ENCODE data around the gene KCNS1. TPM values are rescaled to one million over a fixed set of nuclear protein-coding genes. Genes with fewer than 3 reads are reported as not detected.
A peak's percentile ranks its signal among the peaks of the same experiment; 100 is the strongest.

KCNS1 gene
- total RNA-seq, 6 experiments from 2014 or later, result 0.46 to 0.95 (median 0.73) TPM

GRCh38 chr20:45094201-45094600 lies 6.7 kb downstream of the KCNS1 start:
- Mint-ChIP-seq H3K4me3 (no peak overlapping the region), H3K36me3 (ENCODE audit: low read depth) (peaks cover 11% of the 10 kb centered on the region), H3K27ac (peak overlapping the region; percentile 59; the same call in 1 of the 2 replicates), H3K27me3 (ENCODE audit: insufficient read depth) (peaks cover 2% of the 10 kb centered on the region), H3K4me1 (ENCODE audit: low read depth) (peaks cover 56% of the 10 kb centered on the region), H3K9me3 (no peaks in the 10 kb centered on the region)
- no peak for TF ChIP-seq CTCF (IDR thresholded peaks at IDR 0.05)
- DNase-seq, result no peak

GRCh38 chr20:45092898-45093297 lies 8.0 kb downstream of the KCNS1 start:
- Mint-ChIP-seq H3K9me3 (no peaks in the 10 kb centered on the region), H3K27me3 (ENCODE audit: insufficient read depth) (peaks cover 2% of the 10 kb centered on the region), H3K27ac (no peak overlapping the region), H3K4me1 (ENCODE audit: low read depth) (peaks cover 69% of the 10 kb centered on the region), H3K4me3 (no peak overlapping the region), H3K36me3 (ENCODE audit: low read depth) (peaks cover 11% of the 10 kb centered on the region)
- DNase-seq, result no peak
- TF ChIP-seq CTCF (IDR thresholded peaks at IDR 0.05), result no peak

DNA sequence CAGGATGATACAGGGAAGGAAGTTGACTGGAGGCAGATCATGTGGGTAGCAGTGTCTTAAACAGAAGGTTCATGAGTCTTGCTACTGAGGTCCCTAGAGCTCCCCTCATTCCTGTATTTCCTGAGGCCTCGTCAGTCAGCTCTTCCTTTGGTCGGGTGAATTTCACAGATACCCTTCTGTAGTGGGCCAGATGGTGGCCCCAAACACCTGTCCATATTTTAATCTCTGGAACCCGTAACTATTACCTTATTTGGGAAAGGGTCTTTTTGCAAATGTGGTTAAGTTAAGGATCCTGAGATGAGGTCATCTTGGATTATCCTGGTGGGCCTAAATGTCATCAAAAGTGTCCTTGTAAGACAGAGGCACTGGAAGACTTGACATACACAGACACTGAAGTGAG lies 9.6 kb downstream of the KCNS1 start:
- Mint-ChIP-seq H3K4me3 (no peak overlapping the region), H3K36me3 (ENCODE audit: low read depth) (peaks cover 16% of the 10 kb centered on the region), H3K27me3 (ENCODE audit: insufficient read depth) (peaks cover 2% of the 10 kb centered on the region), H3K9me3 (no peaks in the 10 kb centered on the region), H3K4me1 (ENCODE audit: low read depth) (peaks cover 85% of the 10 kb centered on the region), H3K27ac (no peak overlapping the region)
- DNase-seq, result no peak
- TF ChIP-seq CTCF (IDR thresholded peaks at IDR 0.05), result no peak

- TF ChIP-seq CTCF (IDR thresholded peaks at IDR 0.05), result no peak
- Mint-ChIP-seq H3K27ac (no peak overlapping the region; the same call in 1 of the 2 replicates), H3K9me3 (no peaks in the 10 kb centered on the region), H3K4me3 (no peak overlapping the region), H3K4me1 (ENCODE audit: low read depth) (peaks cover 88% of the 10 kb centered on the region), H3K36me3 (ENCODE audit: low read depth) (peaks cover 25% of the 10 kb centered on the region), H3K27me3 (ENCODE audit: insufficient read depth) (peaks cover 2% of the 10 kb centered on the region)
- no peak for DNase-seq
Measured at GRCh38 chr20:45090481-45090880, 10.4 kb downstream of the KCNS1 start.

DNA sequence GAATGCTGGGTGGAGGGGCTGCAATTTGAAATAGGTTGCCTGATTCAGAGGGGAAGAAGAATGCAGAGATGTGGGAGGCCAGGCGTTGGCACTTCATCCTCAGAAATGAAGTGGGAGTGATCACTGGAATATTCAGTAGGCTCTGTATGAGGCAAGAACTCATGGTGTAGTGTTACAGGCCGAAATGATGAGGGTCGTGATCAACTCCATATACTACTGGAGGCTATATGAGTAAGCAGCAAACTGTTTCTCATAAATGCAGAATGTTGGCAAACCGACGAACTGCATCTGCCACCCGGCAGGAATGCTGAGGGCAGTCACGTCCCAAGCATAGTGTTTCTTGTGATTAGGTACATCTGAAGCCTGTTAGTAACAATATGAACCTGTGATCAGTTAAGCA lies 12.7 kb downstream of the KCNS1 start:
- H3K27me3 Mint-ChIP-seq (ENCODE audit: insufficient read depth), result no peaks in the 10 kb centered on the region
- peaks cover 37% of the 10 kb centered on the region for H3K36me3 Mint-ChIP-seq (ENCODE audit: low read depth)
- H3K9me3 Mint-ChIP-seq, result no peaks in the 10 kb centered on the region
- peak; percentile 96 for DNase-seq
- no peak for TF ChIP-seq CTCF (IDR thresholded peaks at IDR 0.05)
- peaks cover 69% of the 10 kb centered on the region for H3K4me1 Mint-ChIP-seq (ENCODE audit: low read depth)
- H3K4me3 Mint-ChIP-seq, result peak overlapping the region; percentile 63
- peak overlapping the region; percentile 91 for H3K27ac Mint-ChIP-seq

DNA sequence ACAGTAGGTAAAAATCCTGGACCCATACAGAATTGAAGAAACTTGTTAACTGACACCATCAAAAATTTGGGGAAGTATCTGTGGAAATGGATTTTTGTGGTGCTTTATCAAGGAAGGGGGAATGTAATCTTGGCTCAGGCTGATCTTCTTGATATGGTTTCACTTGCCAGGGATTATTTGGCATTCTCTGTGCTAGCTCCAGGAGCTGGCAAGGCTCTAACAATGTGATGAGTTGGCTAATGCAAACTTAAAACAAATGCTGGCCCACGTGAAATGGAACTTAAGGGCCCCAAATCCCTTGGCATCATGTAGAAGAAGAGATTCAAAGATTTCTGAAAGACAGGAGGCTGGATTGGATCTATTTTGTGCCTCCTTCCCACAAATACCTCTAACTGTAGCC lies 13.1 kb downstream of the KCNS1 start:
- peak overlapping the region; percentile 63 for H3K4me3 Mint-ChIP-seq
- peaks cover 41% of the 10 kb centered on the region for H3K36me3 Mint-ChIP-seq (ENCODE audit: low read depth)
- no peaks in the 10 kb centered on the region for H3K27me3 Mint-ChIP-seq (ENCODE audit: insufficient read depth)
- peak; percentile 38 for DNase-seq
- peaks cover 65% of the 10 kb centered on the region for H3K4me1 Mint-ChIP-seq (ENCODE audit: low read depth)
- H3K27ac Mint-ChIP-seq, result peak overlapping the region; percentile 91
- TF ChIP-seq CTCF (IDR thresholded peaks at IDR 0.05), result no peak
- no peaks in the 10 kb centered on the region for H3K9me3 Mint-ChIP-seq

All from HFFc6 (cell line).